PC-3 (cell line): ENCODE measurements around the gene LIPC. TPM values are rescaled to one million over a fixed set of nuclear protein-coding genes. Genes with fewer than 3 reads are reported as not detected.

ENCODE experiments used
- ATAC-seq: fragments of 200-7000 bp; cut with Tn5 transposase; 2 replicates; pipeline ENCODE4 v1.9.1; 2020; ENCODE audit warnings: mild to moderate bottlenecking, moderate library complexity
- BruUV-seq: library from RNA; stranded (reverse); fragments of 400-500 nt; replicated peaks from 2 replicates; lab custom pipeline; 2021; lab: Mats Ljungman, UMichigan
- CTCF ChIA-PET: fragments of 300-600 bp; sonication (Branson Sonifier 250); formaldehyde crosslinking; loops from one replicate; lab custom pipeline; 2022; ENCODE audit warnings: antibody characterized with exemption; lab: Charles Lee
- POLR2A ChIA-PET: fragments of 300-600 bp; sonication (Branson Sonifier 250); formaldehyde crosslinking; loops from one replicate; lab custom pipeline; 2022; ENCODE audit warnings: antibody characterized with exemption; ENCODE audit not compliant: unreplicated experiment; lab: Charles Lee
- DNase-seq: peaks from one replicate; pipeline ENCODE4 v3.0.0-alpha.2; 2015
- H2AFZ ChIP-seq: fragments of 300-600 bp; sonication (generic); 2 replicates; pipeline ENCODE4 v1.6.0; 2016; ENCODE audit warnings: antibody characterized with exemption, low read length
- H3F3A ChIP-seq: fragments of 300-600 bp; sonication (generic); one replicate; pipeline ENCODE4 v1.6.0; 2017; ENCODE audit warnings: antibody characterized with exemption, low read length, control low read depth, mild to moderate bottlenecking; ENCODE audit not compliant: unreplicated experiment
- H3K27ac ChIP-seq: fragments of 300-600 bp; sonication (generic); 2 replicates; pipeline ENCODE4 v1.5.1; 2016; ENCODE audit warnings: mild to moderate bottlenecking, low read length
- H3K27me3 ChIP-seq: fragments of 300-600 bp; sonication (generic); 2 replicates; pipeline ENCODE4 v1.6.1; 2016; ENCODE audit warnings: low read length, mixed read lengths
- H3K36me3 ChIP-seq: fragments of 300-600 bp; sonication (generic); 2 replicates; pipeline ENCODE4 v1.6.1; 2016; ENCODE audit warnings: low read depth, mixed run types, low read length, mixed read lengths
- H3K4me1 ChIP-seq: fragments of 300-600 bp; sonication (generic); 2 replicates; pipeline ENCODE4 v1.5.1; 2016; ENCODE audit warnings: low read length; ENCODE audit not compliant: insufficient read depth
- H3K4me2 ChIP-seq: fragments of 300-600 bp; sonication (generic); 2 replicates; pipeline ENCODE4 v1.6.0; 2016; ENCODE audit warnings: low read length
- H3K4me3 ChIP-seq: fragments of 300-600 bp; sonication (generic); 2 replicates; pipeline ENCODE4 v1.5.1; 2016; ENCODE audit warnings: mild to moderate bottlenecking, low read length, mixed read lengths
- H3K79me2 ChIP-seq: fragments of 300-600 bp; sonication (generic); 2 replicates; pipeline ENCODE4 v1.6.1; 2017; ENCODE audit warnings: low read length, mixed read lengths
- H3K9ac ChIP-seq: fragments of 300-600 bp; sonication (generic); 2 replicates; pipeline ENCODE4 v1.6.0; 2016; ENCODE audit warnings: mild to moderate bottlenecking, low read length
- H3K9me2 ChIP-seq: fragments of 300-600 bp; sonication (generic); replicated peaks from 2 replicates; pipeline ENCODE4 v1.6.1; 2016; ENCODE audit warnings: mixed run types, low read length, mixed read lengths
- H3K9me3 ChIP-seq: fragments of 300-600 bp; sonication (generic); 2 replicates; pipeline ENCODE4 v1.6.1; 2016; ENCODE audit warnings: low read length, mixed read lengths
- H4K20me1 ChIP-seq: fragments of 300-600 bp; sonication (generic); 2 replicates; pipeline ENCODE4 v1.6.1; 2016; ENCODE audit warnings: low read length, mixed read lengths
- CTCF ChIP-seq: fragments of 300-600 bp; sonication (generic); conservative IDR thresholded peaks from 2 replicates; pipeline ENCODE4 v1.5.1; 2017; ENCODE audit warnings: antibody characterized with exemption, low read depth, mild to moderate bottlenecking, low read length
- EZH2 ChIP-seq: fragments of 300-600 bp; sonication (generic); IDR thresholded peaks from one replicate; pipeline ENCODE4 v1.6.1; 2017; ENCODE audit warnings: antibody characterized with exemption, mild to moderate bottlenecking, low read length; ENCODE audit not compliant: unreplicated experiment
- EZH2phosphoT487 ChIP-seq: fragments of 300-600 bp; sonication (generic); IDR thresholded peaks from 2 replicates; pipeline ENCODE4 v1.6.1; 2018; ENCODE audit warnings: mild to moderate bottlenecking, antibody characterized with exemption, low read length, borderline replicate concordance
- intact Hi-C: fragments of 100-400 bp; cut with micrococcal nuclease; formaldehyde crosslinking; loops from 2 replicates; pipeline ENCODE4 v1.9.0; 2023
- total RNA-seq: library from RNA; depleted of rRNA; stranded (reverse); fragments of >200 nt; gene quantifications from 2 replicates; pipeline ENCODE4 v1.2.3, GENCODE V29; 2014

The LIPC gene
- total RNA-seq, 1 experiment from 2014 or later: not detected

- intact Hi-C loops: no loop called here
- TF ChIP-seq EZH2: no peak
- no peak overlapping the region for H2AFZ ChIP-seq
Measured at GRCh38 chr15:58491499-58492202, 59.9 kb downstream of the LIPC start.

GRCh38 chr15:58492661-58493397, 61.0 kb downstream of the LIPC start:
- H3K27me3 ChIP-seq: no peaks in the 10 kb centered on the region
- H4K20me1 ChIP-seq: no peaks in the 10 kb centered on the region
- H3K4me1 ChIP-seq: no peaks in the 10 kb centered on the region
- no peaks in the 10 kb centered on the region for H3K36me3 ChIP-seq
- BruUV-seq: no TSS peak
- no peaks in the 10 kb centered on the region for H3F3A ChIP-seq
- H3K9ac ChIP-seq: no peak overlapping the region
- H3K4me2 ChIP-seq: no peak overlapping the region
- no peak for DNase-seq
- no peaks in the 10 kb centered on the region for H3K9me2 ChIP-seq
- POLR2A ChIA-PET: no interaction called here
- no peak overlapping the region for H3K27ac ChIP-seq
- intact Hi-C loops: no loop called here
- no peaks in the 10 kb centered on the region for H3K9me3 ChIP-seq
- H3K79me2 ChIP-seq: no peaks in the 10 kb centered on the region
- no peak overlapping the region for H2AFZ ChIP-seq
- CTCF ChIA-PET: no interaction called here
- ATAC-seq: no peak
- no peak overlapping the region for H3K4me3 ChIP-seq
- TF ChIP-seq CTCF: no peak
- TF ChIP-seq EZH2: no peak
- TF ChIP-seq EZH2phosphoT487: no peak

More at GRCh38 chr15:58491499-58492202, 59.9 kb downstream of the LIPC start:
- ATAC-seq: no peak
- Histone ChIP-seq H3F3A (no peaks in the 10 kb centered on the region), H3K9me3 (no peaks in the 10 kb centered on the region), H3K9ac (no peak overlapping the region), H3K4me1 (no peaks in the 10 kb centered on the region), H3K4me2 (no peak overlapping the region), H4K20me1 (no peaks in the 10 kb centered on the region), H3K4me3 (no peak overlapping the region), H3K79me2 (no peaks in the 10 kb centered on the region), H3K36me3 (no peaks in the 10 kb centered on the region), H3K27ac (no peak overlapping the region), H3K27me3 (no peaks in the 10 kb centered on the region), H3K9me2 (no peaks in the 10 kb centered on the region)
- no peak for DNase-seq
- POLR2A ChIA-PET: no interaction called here
- no TSS peak for BruUV-seq
- CTCF ChIA-PET: no interaction called here

- no peaks in the 10 kb centered on the region for H3K79me2 ChIP-seq
- H3K9me3 ChIP-seq: no peaks in the 10 kb centered on the region
- TF ChIP-seq CTCF: no peak
- no peak for TF ChIP-seq EZH2phosphoT487
- TF ChIP-seq EZH2: no peak
- POLR2A ChIA-PET: no interaction called here
- ATAC-seq (no peak), DNase-seq (no peak)
- H4K20me1 ChIP-seq: no peaks in the 10 kb centered on the region
- CTCF ChIA-PET: no interaction called here
- no peak overlapping the region for H2AFZ ChIP-seq
- no TSS peak for BruUV-seq
- H3K36me3 ChIP-seq: no peaks in the 10 kb centered on the region
- no peaks in the 10 kb centered on the region for H3K27me3 ChIP-seq
- no peak overlapping the region for H3K27ac ChIP-seq
- H3K4me2 ChIP-seq: no peak overlapping the region
- H3K9ac ChIP-seq: no peak overlapping the region
- H3K4me1 ChIP-seq: no peaks in the 10 kb centered on the region
- no peak overlapping the region for H3K4me3 ChIP-seq
- no peaks in the 10 kb centered on the region for H3F3A ChIP-seq
- intact Hi-C loops: no loop called here
- no peaks in the 10 kb centered on the region for H3K9me2 ChIP-seq
Measured at GRCh38 chr15:58494567-58494966, 62.8 kb downstream of the LIPC start.
